ENCODE results near the gene CERKL.

GRCh38 chr2:181520253-181520652 is 136.7 kb downstream of the CERKL start:
- TF ChIP-seq CTCF (IDR thresholded peaks at IDR 0.05) = no peak
- TF ChIP-seq EZH2 (IDR thresholded peaks at IDR 0.05) = no peak
